Ascending aorta (tissue), 2 donors: Measurements from ENCODE around the gene FCSK. TPM values are rescaled to one million over a fixed set of nuclear protein-coding genes. Genes with fewer than 3 reads are reported as not detected.

ENCODE experiments used
- DNase-seq, 2 donors: peaks; one replicate each; pipeline ENCODE4 v3.0.0-alpha.2; 2019; ENCODE audit warnings: low spot score in 2 of 2
- H3K27ac ChIP-seq, 2 donors: fragments of 200-600 bp; sonication (generic); one replicate each; pipeline ENCODE4 v1.5.1; 2016 to 2017; ENCODE audit warnings: mild to moderate bottlenecking in 1 of 2
- H3K27me3 ChIP-seq: fragments of 200-600 bp; sonication (generic); one replicate; pipeline ENCODE4 v1.5.1; 2017
- H3K36me3 ChIP-seq, 2 donors: fragments of 200-600 bp; sonication (generic); one replicate each; pipeline ENCODE4 v1.5.1; 2016
- H3K4me1 ChIP-seq, 2 donors: fragments of 200-600 bp; sonication (generic); one replicate each; pipeline ENCODE4 v1.5.1; 2016 to 2017; ENCODE audit warnings: mild to moderate bottlenecking in 1 of 2
- H3K4me3 ChIP-seq, 2 donors: fragments of 200-600 bp; sonication (generic); one replicate each; pipeline ENCODE4 v1.5.1; 2016 to 2017; ENCODE audit warnings: mild to moderate bottlenecking in 1 of 2
- H3K9me3 ChIP-seq, 2 donors: fragments of 200-600 bp; sonication (generic); one replicate each; pipeline ENCODE4 v1.5.1; 2016
- intact Hi-C: fragments of 100-400 bp; cut with DNase I; formaldehyde crosslinking; loops from one replicate; pipeline ENCODE4 v1.15.1; 2023
- total RNA-seq: library from RNA; depleted of rRNA; stranded (reverse); fragments of >200 nt; gene quantifications from one replicate; pipeline ENCODE4 v1.1.0, GENCODE V29; 2016
- TF ChIP-seq, protein P1 (sequence below), 3 experiments: fragments of 200-600 bp in 2 of 3; fragments of 450-650 bp in 1 of 3; sonication (generic) in 2 of 3; IDR thresholded peaks; one replicate each; pipeline ENCODE4 v1.5.1; 2016 to 2019; ENCODE audit warnings: antibody characterized with exemption in 3 of 3, mild to moderate bottlenecking in 1 of 3, moderate library complexity in 1 of 3

Gene FCSK
- total RNA-seq, 1 donor from 2014 or later: 54.5 TPM

DNA sequence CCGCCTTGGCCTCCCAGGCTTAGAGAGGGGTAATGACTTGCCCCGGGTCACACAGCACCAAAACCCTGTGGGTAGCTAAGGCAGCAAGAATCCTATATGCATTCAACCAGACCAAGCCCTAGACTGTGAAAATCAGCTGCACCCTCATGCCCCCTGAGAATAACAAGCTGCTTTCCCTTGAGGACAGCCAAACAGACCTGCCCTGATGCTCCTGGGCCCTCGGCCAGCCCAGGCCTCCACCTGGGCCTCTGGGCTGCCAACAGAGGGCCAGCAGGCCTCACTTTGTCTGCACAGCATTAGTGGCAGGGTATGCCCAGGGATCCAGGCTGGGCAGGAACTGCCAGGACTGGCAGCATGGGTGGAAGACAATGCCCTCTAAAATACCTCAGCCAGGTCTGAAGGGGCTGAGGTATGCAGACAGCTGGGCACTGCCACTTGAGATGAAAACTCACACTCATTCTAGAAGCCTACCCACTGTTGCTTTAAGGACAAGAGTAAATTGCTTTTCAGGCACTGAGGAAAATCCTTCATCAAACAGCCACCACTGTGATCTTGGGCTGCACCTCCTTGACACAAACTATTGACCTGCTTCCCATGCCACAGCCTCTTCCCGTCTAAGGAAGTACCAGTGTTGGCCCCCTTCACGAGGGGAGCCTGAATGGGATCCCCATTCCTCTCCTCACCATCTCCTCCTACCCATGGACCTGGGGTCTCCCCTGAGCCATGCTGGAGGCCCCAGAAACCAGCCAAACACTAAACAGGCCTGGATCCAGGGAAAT is 24.3 kb upstream of the FCSK start:
- H3K27ac ChIP-seq: peak overlapping the region; percentile 3 to 37
- TF ChIP-seq, protein P1, sequence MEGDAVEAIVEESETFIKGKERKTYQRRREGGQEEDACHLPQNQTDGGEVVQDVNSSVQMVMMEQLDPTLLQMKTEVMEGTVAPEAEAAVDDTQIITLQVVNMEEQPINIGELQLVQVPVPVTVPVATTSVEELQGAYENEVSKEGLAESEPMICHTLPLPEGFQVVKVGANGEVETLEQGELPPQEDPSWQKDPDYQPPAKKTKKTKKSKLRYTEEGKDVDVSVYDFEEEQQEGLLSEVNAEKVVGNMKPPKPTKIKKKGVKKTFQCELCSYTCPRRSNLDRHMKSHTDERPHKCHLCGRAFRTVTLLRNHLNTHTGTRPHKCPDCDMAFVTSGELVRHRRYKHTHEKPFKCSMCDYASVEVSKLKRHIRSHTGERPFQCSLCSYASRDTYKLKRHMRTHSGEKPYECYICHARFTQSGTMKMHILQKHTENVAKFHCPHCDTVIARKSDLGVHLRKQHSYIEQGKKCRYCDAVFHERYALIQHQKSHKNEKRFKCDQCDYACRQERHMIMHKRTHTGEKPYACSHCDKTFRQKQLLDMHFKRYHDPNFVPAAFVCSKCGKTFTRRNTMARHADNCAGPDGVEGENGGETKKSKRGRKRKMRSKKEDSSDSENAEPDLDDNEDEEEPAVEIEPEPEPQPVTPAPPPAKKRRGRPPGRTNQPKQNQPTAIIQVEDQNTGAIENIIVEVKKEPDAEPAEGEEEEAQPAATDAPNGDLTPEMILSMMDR (IDR thresholded peaks at IDR 0.05): no peak
- no peaks in the 10 kb centered on the region for H3K9me3 ChIP-seq
- intact Hi-C loops: no loop called here
- peaks cover 0 to 4% of the 10 kb centered on the region in 2 donors for H3K36me3 ChIP-seq
- H3K4me3 ChIP-seq: no peak overlapping the region
- no peak for DNase-seq
- H3K4me1 ChIP-seq: peaks cover 30 to 58% of the 10 kb centered on the region in 2 donors
- no peaks in the 10 kb centered on the region for H3K27me3 ChIP-seq

DNA sequence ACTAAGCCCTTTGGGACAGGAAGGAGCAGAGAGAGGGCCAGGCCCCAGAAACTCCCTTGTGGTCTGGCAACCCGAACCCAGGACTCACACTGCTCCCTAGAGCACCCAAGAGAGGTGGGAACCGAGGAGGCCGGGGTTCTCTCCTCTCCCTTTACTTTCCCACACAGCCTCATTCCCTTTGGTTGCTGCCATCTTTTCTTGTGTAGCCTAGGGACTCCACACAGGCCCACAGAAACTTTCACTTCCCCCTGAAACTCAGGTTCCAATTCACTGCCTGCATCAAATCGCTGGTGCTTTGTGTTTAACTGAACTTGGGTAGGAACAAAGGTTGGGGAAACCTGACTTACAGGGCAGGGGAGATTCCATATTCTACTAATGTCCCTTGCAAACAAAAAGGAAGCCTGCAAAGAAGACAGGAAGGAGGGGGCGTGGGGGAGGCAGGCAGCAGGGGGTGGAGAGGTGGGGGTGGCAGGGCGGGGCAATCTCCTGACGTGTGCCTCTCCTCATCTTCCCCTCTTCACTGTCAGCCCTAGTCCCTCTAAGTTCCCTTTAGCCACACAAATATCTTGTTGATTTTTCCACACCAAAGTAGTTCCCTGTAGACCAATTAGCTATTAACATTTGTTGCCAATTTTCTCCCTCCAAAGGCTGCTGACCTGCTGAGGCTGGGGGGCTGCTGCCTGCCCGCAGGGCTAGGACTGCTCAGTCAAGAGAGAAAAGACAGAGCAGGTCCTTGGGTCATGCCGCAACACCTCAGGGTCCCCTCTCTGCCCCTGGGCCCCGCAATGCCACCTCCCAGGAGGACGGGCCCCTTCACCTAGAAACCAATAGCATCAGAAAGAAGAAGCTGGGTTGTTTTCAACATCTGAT is 23.5 kb upstream of the FCSK start:
- DNase-seq: no peak
- no peaks in the 10 kb centered on the region for H3K27me3 ChIP-seq
- H3K9me3 ChIP-seq: no peaks in the 10 kb centered on the region
- peaks cover 0 to 4% of the 10 kb centered on the region in 2 donors for H3K36me3 ChIP-seq
- peak overlapping the region; percentile 3 to 37 for H3K27ac ChIP-seq
- intact Hi-C loops: no loop called here
- H3K4me3 ChIP-seq: no peak overlapping the region
- TF ChIP-seq, protein P1 (IDR thresholded peaks at IDR 0.05): no peak
- H3K4me1 ChIP-seq: peaks cover 30 to 60% of the 10 kb centered on the region in 2 donors

DNA sequence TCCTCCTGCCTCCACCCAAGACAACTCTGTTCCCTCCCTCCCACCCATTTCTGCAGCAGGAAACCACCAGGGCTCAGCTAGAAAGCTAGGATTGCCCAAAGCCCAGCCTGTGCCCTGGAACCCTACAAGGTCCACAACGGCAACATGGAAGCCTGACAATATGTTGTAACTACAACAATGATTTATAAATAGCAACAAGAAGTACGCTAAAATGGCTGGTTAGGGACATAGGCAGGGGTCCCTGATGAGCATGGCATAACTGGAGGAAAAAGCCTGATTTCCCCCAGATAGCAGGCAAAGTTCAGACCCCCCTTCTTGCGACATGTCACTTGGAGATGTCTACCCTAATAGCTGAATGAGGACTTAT is 22.1 kb upstream of the FCSK start:
- Histone ChIP-seq H3K27ac (peak overlapping the region; percentile 73 to 75), H3K4me1 (peaks cover 30 to 64% of the 10 kb centered on the region in 2 donors), H3K27me3 (no peaks in the 10 kb centered on the region), H3K9me3 (no peaks in the 10 kb centered on the region), H3K36me3 (peaks cover 0 to 4% of the 10 kb centered on the region in 2 donors), H3K4me3 (no peak overlapping the region)
- TF ChIP-seq, protein P1 (IDR thresholded peaks at IDR 0.05): no peak
- intact Hi-C loops: no loop called here
- DNase-seq: no peak

DNA sequence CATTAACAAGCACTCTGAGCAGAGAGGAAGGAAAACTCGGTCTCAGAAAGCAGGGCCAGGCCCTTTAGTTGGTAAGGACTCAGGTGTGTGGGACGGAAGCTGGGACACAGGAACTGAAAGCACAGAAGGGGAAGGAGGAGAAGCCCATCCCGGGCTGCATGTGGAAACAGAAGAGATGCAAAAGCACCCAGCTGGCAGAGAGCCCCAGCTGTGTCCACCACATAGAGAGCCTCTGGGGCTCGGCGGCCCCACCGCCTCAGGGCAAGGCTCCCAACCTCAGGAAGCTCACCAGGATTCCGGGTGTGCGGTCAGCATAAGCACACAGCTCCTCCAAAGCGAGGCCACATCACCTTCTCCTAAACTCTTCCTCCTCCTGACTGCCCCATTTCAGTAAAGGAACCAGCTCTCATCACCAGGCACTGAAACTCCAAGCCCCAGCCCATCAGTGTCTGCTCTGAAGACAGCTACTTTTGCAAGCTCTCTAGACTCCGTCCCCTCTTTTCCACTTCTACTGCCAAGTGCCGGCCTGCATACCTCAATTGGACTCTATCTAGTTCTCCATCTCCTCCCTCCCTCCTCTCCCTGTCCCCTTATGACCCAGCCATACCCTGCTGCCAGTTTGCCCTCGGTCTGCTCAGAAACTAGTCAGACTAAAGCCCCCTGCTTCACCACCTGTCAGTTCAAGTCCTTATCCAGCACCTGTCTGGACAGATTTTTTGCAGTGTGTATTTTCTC is 21.5 kb upstream of the FCSK start:
- TF ChIP-seq, protein P1 (IDR thresholded peaks at IDR 0.05): no peak
- peak overlapping the region in 1 of 2 donors; percentile 30 for H3K4me3 ChIP-seq
- intact Hi-C loops: no loop called here
- H3K36me3 ChIP-seq: peaks cover 0 to 4% of the 10 kb centered on the region in 2 donors
- H3K4me1 ChIP-seq: peaks cover 27 to 60% of the 10 kb centered on the region in 2 donors
- DNase-seq: no peak
- no peaks in the 10 kb centered on the region for H3K9me3 ChIP-seq
- peak overlapping the region; percentile 73 to 75 for H3K27ac ChIP-seq
- no peaks in the 10 kb centered on the region for H3K27me3 ChIP-seq

DNA sequence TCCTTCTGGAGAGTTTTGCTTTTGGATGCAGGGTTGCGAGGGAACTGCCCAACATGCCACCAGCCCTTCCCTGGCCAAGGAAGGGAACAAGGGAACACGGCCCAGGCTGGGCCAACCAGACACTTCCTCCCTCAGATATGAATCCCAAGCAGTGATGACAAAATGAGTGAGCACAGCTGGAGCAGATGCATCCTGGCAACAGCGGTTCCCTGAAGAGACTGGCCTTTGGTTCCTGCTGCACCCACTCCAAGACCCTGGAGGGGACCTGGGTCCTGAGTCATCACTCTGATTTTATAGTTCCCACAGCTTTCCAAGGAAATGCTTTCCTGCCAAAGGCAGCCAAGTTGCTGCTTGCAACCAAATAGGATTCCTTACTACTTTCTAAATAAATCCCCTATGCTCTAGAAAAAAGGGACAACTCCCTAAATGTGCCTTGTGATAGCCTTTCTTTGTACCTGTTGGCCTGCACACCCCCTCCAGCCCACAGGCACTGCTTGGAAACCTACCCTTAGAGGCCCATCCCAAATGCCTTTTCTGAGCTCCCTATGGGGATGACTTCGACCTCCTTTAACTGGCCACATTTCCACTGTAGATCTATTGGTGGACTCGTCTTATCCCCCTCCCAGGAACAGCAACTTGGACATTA is 20.8 kb upstream of the FCSK start:
- intact Hi-C loops: no loop called here
- Histone ChIP-seq H3K36me3 (peaks cover 0 to 4% of the 10 kb centered on the region in 2 donors), H3K27me3 (no peaks in the 10 kb centered on the region), H3K27ac (peak overlapping the region; percentile 73 to 75), H3K9me3 (no peaks in the 10 kb centered on the region), H3K4me1 (peaks cover 22 to 53% of the 10 kb centered on the region in 2 donors), H3K4me3 (peak overlapping the region in 1 of 2 donors; percentile 30)
- TF ChIP-seq, protein P1 (IDR thresholded peaks at IDR 0.05): no peak
- peak in 1 of 2 donors; percentile 72 for DNase-seq
